NCI-H2171 (cell line): ENCODE results near the gene ABCB9.
"Not testable (repeated sequence)": the region's sequence is repeated elsewhere in the genome, so short reads cannot be mapped to it uniquely, and the experiment has no call there.

Experiments used
- DNase-seq: peaks from one replicate; lab custom pipeline; 2025; lab: John Stamatoyannopoulos, UW

ABCB9 gene

DNA sequence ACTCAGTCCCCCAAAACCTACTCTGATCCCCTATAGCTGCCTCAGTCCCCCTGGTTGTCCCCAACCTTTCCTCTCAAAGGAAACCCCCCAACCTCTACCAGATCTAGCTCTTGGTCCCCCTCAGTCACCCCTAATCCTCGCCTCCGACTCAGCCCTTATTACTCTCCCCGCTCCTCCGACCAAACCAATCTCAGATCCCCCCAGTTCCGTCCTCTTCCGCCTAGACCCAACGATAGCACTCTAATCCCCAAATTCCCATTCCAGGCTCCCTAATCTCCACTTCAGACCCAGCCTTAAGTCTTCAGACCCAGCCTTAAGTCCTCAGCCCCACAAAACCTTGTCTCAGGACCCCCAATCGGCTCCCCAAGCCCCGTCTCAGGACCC is 71.0 kb downstream of the ABCB9 start:
- DNase-seq, result no peak

DNA sequence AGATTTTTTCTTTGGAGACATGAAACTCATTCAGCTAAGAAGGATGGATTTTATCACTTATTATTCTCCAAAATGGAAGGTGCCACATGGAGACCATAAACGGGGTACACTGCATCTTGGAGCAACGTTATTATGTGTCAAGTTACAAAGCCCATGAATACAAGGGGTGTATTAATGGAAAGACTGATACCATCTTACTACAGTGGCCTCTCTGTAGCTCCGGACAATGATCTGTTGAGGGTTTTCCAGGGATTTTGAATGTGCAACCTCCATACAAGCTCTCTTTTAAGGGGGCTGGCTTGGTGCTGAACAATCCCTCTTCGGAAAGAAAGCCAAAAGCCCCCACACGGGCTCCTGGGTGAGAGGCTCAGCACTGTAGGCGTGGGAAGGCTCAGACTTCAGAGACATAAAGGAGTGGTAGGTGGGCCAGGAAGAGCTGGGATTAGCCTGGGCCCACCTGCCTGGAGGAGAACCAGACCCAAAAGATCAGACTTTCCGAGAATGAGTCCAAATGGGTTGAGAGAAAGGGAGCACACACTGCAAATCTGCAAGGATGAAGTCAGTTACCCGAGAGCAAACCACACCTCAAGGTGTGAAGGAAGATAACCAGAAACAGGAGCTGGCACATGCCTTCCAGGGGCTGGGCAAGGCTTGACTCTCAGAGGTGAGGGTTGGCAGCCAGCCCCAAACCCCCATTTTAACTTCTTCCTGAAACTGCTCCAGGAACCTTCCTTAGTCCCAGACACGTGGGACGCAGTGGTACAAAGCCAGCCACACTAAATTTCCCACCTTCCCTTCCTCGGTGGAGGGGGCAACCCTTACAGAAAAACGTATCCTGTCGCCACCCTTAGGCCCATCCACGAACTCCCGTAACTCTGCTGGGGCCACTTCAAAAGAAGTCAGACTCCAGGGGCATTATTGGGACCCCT is 71.8 kb downstream of the ABCB9 start:
- no peak for DNase-seq

DNA sequence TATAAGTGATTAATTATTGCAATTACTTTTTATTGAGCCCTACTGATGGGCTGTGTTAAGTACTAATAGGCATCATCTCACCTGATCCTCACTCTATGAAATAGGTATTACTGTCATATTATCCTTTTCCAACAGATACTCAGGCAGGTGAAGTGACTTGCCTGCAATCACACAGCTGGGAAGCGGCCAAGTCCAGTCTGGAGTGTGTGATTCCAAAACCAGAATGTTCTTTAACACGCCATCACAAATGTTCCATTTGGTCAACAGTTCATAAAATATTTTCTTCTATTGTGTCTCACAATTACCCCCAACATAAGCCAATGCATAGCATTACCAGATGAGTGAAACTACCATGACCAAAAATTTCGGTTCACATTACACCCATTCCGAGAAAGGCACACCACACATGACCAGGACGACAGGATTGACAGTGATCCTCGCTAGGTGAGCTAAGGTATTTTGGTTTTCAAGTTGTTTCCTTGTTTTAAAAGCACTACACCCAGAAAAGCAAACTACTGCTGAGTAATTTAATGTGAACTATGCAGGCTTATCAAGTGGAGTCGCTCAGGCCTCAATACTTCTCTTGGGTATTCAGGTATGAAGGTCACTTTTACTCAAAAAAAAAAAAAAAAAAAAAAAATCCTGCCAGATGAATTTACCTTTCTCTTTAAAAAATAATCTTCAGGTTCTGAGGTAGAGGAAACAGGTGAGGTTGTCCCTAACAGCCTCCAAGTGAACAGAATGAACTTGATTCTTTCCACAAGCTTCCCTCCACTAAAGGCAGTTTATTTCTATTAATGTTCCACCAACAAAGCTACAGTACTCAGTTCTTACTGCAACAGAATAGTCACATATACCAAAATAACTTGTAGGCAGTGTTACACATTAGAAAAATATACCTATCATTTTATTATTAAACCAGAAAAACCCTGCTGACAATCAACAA is 72.8 kb downstream of the ABCB9 start:
- no peak for DNase-seq

DNA sequence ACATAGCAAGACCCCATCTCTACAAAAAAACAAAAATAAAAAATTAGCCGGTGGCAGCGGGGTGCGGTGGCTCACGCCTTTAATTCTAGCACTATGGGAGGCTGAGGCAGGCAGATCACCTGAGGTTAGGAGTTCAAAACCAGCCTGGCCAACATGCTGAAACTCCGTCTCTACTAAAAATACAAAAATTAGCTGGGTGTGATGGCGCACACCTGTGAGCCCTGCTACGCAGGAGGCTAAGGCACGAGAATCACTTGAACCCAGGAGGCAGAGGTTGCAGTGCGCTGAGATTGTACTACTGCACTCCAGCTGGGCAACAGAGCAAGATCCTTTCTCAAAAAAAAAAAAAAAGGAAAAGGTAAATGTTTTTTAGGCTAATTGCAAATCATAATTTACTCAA is 73.5 kb downstream of the ABCB9 start:
- not testable (repeated sequence) for DNase-seq

DNA sequence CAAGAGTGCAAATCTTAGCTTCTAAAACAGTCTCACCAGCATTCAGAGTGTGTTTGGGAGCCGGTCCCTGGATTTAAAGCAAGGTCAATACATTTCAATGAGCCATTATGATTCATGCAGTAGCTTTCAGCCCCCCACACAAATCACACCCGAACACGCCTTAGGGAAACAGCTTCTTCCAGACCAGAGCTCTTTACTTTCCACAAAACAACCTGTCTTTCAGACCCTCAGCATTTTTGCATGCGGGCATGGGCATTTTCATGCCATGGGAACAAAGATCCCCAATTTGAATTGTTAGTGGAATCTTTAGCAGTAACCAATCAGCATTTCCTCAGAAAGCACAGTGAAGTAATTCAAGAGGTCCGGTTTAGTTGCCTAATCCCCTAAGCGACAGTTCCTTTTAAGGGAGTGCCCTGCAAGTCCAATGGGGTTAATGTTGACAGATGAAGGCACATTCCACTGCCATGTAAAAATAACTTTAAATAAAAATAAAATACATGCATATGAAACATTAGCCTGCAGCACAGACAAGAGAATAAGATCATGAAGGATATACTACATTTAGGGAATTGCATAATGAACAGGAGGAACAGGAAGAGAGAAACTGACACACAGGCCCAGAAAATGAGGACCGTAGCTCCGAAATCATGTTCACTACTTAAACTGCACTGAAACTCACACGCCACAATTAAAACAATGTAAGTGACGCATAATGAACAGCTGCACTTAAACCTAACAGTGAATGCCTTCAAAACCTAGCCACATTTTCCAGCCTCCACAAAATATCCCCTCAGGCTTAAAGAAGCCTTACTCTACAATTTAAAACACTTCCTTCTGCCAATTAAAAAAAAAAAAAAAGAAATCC is 74.4 kb downstream of the ABCB9 start:
- DNase-seq, result no peak

DNA sequence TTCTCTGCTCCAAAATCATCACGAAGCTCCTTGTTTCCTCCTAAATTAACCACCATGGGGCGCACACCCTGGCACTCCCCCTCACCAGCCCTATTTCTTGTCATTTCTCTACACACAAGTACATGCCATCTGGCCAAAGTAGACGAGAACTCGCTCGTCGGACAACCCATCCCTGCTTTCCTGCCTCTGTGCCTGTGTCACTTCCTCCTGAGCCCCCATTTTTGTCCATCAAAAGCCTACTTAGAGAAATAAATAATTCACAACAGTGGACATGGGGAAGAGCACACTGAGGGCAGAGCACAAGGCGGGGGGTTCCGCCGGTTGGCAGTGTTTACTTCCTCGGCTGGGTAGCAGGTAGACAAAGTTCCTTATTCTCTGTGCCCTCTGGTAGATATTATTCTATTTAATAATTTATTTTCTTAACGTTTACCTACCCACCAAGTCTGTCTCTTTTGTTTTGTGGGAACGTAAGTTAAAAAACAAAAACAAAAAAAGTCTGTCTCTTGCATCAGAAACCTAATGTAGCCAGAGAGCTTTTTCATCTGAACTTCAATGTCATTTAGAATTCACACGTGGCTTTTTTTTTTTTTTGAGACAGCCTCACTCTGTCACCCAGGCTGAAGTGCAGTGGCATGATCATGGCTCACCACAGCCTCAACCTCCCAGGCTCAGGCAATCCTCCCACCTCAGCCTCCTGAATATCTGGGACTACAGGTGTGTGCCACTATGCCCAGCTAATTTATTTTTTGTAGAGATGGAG is 76.3 kb downstream of the ABCB9 start:
- DNase-seq, result no peak

DNA sequence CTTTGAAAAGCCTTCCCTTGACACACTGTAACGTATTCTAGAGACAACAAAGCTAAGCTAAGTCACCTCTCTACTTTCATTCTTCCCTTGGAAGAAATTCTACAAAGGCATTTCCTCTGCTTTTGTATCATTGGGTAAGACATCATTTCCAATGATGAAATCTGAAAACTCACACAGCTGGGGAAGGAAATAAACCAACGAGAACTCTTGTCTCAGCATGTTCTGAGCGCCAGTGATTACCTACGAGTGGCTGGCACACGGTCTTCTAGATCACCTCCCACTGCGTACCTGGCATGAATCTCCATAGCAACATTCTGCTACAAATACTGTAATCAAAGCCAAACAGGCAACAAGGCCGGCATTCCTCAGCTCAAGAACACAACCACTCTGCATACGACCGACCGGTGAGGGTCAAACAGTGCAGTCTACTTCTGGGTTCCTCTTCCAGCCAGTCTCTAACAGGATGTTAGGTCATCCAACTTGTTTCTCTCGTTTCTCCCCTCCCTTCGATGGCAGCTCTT is 78.0 kb downstream of the ABCB9 start:
- DNase-seq, result peak; percentile 70

DNA sequence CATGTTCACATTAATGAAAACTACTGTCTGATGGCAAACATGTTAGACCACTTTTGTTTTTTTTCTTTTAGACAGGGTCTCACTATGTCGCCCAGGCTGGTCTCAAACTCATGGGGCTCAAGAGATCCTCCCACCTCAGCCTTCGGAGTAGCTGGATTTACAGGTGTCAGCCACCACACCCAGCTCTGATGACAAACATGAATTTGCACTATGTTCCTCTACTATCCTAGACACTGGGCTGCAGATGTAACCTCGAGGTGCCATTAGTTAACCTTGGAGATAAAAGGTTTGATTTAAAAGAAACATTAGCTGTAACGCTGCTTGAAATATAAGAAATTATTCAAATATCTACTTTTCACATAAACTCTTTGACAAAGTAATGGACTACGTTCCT is 78.4 kb downstream of the ABCB9 start:
- no peak for DNase-seq

DNA sequence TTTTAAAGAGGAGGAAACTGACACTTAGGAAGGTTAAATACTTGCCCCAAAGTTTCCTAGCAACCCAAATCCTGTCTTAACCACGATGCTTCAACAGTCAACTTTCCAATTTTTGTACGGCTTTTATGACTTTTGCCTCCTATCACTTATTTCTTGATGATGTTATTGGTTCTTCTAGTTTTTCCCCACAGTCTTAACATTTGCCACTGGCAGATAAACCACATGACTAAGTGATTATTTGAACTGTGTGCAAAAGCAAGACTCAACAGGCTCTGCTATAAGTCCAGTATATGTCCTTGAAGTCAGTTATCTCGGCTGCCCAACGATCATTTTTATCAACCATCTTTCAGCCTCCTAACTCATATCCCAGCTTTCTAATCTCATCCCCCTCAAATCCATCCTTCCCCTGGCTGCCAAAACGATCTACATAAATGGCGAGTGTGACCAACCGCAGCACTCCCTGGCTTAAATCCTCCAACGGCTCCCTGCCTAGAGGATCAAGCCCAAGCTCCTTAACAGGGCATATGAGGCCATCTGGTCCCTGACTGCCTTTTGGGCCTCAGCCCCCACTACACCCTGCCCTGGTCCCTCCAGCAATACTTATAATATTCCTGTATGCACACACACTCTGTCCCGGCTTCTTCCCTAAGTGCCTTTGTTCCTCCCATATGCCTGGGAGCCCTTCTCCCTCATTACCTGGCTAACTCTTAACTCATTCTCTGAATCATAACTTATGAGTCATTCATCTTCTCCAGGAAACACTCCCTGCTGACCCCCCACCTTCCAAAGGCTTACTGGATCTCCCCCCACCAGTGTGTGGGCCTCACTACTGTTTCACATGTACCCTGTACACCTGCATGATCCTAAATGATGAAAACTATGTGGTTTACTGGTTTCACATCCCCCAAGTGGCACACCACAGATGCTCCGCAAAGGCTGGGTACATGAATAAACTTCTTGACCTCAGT is 79.1 kb downstream of the ABCB9 start:
- no peak for DNase-seq

DNA sequence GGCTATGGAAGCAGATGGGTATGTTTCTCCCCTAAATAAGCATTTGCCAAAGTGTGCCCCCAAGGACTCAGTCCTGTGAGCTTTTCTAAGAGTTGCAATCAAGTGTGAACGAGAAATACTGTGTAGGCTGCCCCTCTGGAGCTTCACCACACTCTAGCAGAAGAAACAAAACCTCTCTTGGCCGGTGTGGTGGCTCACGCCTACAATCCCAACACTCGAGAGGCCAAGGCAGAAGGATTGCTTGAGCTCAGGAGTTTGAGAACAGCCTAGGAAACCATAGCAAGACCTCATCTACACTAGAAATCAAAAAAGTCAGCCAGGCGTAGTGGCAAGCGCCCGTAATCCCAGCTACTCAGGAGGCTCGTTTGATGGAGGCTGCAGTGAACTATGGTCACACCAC is 80.1 kb downstream of the ABCB9 start:
- DNase-seq, result no peak

DNA sequence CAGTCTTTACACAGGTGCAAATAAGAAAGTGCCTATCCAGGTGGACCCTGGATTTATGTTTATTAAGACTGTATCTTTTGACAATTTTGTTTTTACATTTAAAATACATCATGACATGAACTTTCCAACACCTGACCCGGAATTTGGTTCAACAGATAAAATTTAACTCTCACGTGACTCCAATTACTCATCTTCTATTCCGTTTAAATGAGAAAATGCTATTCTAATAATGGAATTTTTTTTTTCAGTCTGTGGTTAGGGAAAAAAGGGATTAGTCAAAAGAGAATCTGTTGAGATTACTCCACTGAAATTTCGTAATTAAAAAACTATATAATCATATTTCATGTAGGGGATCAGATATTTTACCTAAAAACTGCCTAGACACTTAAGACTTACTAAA is 81.4 kb downstream of the ABCB9 start:
- no peak for DNase-seq

DNA sequence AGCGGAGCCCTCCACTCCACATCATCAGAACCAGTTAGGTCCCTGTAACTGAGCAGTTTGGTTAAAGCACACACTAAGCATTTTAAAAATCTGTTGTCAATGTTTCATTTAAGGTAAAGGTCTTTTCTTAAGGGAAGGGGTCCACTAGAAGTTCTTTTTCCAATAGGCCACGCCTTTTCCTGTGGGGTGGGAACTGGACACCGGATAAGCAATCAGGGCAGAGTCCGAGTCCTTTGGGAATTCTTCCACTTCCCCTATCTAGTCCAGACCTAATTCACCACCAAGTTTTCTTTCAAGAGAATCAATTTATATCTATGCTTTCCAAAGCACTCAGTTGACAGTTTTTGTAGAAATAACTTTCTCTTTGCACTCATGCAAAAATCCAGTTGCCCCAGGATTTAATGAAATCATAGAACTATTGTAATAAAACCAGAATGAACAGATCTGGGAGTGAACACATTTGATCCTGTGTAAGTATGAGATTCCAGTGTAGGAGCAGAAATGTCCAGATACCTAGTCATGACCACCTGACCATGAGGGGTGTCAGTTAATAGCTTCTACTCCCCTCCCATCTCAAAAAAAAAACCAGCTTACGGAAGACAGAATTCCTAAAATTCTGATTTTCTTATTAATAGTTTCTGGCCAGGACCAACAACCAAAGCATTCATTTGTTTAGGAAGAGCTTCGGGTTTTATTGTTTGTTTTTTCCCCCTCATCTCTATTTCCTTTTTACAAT is 82.0 kb downstream of the ABCB9 start:
- no peak for DNase-seq

DNA sequence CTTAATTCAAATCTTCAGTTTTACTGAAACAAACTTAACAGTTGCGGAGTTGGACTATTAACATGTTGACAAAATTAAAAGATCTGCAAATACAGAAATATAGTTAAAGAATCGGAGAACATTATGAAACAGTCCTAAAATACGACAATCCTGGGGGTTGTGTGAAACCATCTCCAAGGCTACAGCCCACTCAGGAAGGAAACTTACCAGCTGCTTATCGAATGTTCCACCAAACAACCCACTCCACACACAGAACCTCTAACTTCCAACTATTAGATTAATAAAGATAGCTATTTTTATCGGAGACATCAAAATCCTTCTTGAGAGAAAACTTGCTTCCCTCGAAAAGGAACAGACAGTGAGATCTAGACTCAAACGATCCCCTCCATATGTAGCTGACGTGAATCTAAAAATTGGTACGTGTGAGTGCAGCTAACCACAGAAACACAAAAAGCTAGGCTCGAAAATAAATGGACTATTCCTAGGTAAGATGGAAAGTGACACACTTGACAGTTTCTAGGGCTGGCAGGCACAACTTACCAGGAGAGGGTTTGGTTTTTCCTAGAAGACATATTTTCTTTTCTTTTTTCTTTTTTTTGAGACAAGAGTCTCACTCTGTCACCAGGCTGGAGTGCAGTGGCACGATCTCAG is 83.2 kb downstream of the ABCB9 start:
- no peak for DNase-seq

DNA sequence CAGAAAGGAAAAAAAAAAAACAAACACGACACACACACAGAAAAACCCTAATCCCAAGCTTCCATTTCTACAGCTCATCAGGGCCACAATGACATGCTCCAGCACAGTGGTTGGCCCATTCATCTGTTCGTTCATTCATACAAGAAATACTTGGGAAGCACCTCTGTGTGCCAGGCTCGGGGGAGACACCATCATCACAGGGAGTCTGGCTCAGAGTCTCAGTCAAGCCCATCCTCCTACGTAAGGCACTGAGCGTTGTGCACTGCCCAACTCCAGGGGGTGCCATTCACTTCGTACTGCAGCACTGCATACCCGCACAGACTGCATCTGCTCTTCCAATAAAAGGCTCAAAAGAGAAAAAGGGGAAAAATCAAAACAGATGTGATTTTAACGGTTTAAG is 85.6 kb downstream of the ABCB9 start:
- peak; percentile 40 for DNase-seq

DNA sequence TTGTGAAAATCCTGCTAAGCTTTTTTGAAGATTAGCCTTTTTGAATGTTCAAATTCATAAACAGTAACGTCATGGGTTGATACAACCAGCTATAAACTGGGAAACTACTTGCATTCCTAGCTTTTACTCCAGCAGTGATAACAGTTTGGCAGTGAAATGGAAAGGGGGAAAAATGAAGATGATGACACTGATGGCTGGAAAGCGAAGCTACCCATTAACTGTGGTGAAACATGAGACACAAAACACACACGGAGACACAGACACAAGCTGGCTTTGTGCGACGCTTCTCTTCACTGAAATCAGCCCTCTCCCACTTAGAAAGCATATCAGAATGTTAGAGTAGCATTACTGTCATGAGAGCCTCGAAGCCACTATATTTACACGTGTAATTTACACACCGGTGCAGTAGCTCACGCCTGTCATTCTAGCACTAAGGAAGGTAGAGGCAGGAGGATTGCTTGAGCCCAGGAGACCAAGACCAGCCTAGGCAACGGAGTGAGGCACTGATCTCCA is 86.1 kb downstream of the ABCB9 start:
- DNase-seq, result peak; percentile 19
